Activated CD4-positive, alpha-beta T cell treated with anti-CD3 and anti-CD28 coated beads, Interleukin-2, Interleukin-4, amounts not matched to agents 100 ng/mL and 50 ng/mL, durations not matched to agents 16 hours and 8 hours (primary cell): ENCODE measurements around the gene RNF126.

Source experiments
- DNase-seq: peaks from one replicate; pipeline ENCODE4 v3.0.0-alpha.2; 2020; ENCODE audit warnings: low spot score

Gene RNF126

DNA sequence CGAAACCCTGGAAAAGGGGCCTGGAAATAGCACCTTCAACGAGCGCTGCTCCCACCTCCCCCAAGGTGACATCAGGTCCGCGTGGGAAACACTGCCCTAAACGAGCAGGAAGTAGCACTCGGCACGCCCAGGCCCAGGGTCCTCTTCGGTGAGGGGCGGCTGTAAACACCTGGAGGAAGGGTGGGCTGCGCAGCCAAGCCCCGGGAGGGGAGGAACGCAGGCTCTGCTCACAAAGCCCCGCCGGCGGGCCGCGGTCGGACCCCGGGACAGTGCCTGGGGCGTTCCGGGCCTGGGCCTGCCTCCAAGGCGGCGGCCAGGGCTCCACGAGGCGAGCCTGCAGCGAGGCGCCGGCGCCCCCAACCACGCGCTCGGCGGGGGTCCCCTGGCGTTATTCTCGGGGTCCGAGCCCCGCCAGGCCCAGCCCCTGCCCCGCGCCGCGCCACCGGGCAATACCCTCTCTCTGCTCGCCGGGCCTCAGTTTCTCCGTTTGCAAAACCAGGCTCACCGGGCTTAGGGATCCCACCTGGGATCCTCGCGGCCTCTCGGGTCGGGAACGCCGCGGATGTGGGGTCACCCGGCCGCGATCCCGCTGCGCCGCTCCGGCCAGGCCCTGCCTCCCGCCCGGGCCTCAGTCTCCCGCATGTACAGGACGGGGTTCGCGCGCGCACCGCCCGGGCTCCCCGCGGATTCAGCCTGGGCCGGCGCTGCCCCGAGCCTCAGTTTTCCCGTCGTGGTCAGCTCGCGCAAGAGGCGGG, 630 bp downstream of the RNF126 start:
- DNase-seq, result peak; percentile 66

DNA sequence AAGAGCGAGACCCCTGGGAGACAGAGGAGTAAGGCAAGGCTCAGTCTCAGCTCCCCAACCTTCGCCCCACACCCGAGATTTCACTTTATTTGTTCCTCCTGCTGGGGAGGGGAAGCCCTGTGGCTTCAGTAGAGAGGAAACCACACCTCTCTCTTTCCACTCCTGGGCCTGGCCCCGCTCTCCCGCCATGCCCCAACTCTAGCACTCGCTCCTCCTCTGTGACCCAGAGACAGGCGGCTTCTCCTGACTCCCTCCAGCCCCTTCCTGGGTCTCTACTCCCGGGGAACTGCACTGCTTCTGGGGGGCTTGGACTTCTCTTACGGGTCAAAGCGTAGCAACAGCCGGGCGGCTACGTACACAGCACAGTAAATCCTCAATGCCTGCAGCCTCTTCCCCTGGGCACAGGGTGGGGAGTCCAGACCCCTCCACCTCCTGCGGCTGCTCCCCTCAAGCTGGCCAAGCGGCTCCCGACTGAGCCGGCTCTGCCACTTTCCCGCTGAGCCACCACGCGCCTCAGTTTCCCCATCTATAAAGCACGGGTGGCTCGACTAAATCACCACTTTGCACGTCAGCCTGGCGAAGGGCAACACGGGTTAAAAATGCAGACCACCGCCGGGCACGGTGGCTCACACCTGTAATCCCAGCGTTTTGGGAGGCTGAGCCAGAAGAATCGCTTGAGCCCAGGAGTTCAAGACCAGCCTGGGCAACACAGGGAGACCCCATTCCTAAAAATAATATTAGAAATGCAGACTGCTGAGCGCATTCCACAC, 1.4 kb downstream of the RNF126 start:
- DNase-seq, result peak; percentile 78

DNA sequence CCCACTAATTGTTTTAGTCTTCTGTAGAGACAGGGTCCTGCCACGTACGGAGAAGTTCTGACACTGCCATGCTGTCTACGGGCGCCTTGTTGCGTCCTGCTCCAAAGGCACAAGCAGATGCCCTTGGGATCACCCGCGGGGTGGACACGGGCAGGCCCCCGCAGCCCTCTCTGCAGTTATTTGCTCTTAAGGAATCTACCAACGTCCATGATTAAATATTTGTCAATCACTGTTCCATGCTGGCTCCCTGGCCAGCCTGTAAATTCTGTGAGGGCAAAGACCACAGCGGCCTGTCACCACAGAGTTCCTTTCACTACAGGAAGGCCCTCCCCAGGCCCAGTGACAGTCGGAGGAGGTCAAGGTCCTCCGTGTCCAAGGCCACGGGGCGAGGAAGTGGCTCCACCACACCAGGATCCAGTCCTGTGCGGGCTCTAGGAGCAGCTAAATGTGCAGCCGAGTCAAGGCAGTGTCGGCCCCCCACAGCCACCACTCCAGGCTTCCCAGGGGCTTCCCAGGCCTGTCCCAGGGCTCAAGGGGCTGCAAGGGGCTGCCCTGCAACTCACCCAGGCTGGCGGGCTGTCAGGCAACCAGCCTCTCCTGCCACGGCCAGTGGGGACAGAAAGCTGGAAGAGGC, 2.1 kb downstream of the RNF126 start:
- no peak for DNase-seq

DNA sequence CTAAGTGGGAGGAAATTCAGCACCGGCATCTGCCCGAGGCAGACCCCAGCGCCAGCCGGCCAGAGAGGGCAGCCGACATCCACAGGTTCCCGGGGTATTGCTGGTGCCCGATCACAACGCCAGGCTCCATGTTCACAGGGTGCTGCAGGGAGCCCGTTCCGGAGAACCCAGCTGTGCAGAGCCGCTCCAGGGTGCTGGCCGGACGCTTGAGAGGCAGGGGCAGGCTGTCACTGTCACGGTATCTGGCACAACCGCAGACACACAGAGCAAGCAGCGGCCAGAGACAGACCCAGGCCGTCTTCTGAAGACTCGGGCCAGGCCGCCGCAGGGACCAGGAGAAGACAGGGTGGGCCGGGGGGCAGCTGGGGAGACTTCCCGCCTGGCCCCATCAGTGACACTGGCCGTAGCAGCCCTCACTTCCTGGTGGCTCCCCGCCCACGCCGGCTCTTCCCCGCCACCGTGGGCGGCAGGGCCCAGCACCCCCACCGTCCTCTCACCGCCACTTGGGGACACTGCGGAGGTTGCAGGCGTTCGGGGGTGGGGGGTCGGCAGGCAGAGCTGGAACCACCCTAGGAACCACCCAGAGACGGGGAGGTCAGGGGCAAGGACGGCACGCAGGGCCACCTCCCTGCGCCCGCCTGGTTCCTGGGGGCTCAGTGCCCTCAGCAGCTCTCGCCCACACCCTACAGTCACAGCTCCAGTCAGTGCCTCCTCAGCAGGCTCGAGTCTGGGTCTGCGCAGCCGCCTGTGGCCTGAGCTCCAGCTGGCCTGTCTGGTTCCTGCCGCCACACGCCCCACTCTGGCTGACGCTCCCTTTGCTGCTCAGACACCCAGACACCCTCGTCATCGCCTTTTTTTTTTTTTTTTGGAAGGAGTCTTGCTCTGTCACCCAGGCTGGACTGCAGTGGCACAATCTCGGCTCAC, 3.8 kb downstream of the RNF126 start:
- no peak for DNase-seq

DNA sequence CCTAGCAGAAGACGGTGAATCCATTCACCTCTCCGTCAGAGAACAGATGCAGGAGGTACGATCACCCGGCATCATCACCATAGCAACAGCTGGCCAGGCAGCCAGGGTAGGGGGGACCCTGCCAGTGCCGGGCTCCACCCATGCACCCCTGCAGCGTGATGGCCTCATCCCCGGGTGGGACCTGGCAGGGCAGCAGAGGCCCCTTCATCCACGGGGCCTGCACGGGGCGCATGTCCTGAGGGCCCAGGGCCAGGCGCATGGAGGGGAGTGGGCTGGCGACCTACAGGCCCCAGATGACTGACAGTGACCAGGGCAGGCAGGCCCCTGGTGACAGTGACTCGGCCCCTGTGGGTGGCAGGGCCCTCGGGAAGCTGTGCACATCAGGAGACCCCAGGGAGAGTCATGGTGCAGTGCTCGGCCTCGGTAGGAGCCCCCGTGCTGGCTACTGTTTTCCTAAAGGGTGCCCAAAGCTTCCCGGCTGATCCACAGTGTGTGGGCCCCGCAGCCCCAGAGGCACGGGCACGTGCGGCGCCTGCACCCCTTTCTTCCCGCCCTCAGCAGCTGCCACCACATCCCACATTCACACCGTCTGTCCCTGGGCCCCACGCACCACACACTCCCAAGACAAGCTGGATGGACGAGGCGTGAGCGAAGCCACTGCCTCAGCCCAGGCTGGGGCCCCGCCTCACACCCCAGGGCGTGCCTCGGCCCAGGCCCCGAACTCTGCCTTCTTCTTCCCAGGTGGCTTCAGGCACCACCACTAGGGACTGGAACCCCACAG, 4.8 kb downstream of the RNF126 start:
- DNase-seq, result no peak

DNA sequence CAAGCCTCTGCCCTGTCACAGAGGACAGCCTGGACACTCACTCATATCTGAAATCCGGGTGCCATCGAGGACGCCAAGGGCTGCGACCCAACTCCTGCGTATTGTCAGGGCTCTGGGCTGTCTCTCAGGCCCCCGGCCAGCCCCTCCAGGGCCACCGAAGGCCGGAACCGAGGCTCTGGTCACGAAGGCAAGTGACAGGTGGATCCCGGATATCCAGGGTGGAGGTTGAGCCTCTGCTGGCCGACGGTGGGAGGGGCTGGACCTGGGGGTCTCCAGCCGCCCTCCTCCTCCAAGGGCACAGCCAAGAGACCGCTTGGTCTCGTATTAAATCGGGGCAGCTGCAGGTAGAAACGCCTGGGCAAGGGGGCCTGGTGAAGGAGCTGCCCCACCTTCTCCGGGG, 5.4 kb downstream of the RNF126 start:
- DNase-seq, result no peak

DNA sequence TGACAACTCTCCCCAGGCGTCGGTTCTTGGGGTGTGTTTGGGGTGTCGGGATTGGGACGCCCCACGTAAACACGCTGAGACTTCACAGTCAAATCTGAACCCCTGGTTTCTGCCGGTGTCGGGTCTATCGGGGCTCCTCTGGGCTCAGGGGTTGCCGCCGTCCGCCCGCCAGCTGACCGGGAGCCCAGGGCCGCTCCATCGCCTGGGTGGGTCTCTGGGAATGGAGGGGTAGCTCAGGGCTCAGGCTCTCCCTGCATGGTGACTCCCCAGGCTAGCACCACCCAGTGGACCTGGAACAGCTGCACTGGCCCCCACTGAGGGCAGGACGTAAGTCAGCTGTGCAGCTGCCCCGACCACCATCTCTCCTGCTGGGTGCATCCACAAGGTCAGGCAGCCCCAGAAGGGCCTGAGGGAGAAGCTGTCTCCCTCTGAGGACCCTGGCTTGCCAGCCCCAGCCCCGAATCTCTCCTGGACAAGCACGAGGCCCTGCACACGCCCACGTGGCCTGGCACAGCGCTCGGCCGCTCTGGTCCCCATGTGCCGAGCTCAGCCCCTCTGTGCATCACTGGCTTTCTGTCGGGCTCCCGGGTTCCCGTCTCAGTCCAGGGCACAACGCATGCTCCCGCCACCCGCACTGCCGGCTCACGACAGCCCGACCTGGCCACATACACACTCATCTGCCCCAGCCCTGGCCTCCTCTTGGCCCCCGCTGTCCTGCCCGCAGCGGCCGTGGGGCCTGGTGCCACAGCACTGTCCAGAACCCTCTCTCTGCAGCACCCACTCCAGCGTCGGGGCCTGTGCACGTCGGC, 6.1 kb downstream of the RNF126 start:
- DNase-seq, result no peak

DNA sequence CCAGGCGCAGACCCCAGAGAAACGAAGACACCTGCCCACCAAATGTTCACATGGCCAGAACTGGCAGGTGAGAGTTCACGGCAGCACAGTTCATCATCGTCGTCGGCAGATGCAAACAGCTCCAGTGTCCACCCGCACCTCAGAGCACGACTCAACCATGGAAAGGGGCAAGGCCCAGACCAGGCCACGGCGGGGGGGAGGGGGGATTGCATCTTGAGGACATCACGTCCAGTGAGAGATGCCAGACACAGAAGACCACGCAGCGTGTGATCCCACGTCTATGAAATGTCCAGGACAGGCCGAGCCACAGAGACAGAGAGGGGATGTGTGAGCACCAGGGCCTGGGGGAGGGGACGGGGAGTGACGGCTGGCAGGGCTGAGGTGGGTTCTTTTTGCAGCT, 7.3 kb downstream of the RNF126 start:
- DNase-seq, result no peak

DNA sequence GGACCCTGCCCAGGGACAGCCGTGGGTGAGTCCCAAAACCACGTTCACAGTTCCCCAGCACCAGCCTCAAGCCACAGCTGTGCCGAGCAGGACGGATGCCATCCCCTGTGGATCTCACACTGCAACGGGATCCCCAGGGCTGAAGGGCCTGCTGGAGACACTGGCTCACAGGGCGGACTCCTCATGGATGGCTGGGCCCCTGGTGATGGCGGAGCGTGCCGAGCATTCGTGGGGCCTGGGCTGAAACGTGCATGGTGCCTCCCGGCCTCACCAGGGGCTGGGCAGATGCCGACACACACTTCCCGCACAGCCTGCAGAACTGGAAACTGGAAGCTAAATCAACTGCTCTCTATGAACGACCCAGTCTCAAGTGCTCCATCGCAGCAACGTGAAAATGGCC, 9.6 kb downstream of the RNF126 start:
- DNase-seq, result no peak

DNA sequence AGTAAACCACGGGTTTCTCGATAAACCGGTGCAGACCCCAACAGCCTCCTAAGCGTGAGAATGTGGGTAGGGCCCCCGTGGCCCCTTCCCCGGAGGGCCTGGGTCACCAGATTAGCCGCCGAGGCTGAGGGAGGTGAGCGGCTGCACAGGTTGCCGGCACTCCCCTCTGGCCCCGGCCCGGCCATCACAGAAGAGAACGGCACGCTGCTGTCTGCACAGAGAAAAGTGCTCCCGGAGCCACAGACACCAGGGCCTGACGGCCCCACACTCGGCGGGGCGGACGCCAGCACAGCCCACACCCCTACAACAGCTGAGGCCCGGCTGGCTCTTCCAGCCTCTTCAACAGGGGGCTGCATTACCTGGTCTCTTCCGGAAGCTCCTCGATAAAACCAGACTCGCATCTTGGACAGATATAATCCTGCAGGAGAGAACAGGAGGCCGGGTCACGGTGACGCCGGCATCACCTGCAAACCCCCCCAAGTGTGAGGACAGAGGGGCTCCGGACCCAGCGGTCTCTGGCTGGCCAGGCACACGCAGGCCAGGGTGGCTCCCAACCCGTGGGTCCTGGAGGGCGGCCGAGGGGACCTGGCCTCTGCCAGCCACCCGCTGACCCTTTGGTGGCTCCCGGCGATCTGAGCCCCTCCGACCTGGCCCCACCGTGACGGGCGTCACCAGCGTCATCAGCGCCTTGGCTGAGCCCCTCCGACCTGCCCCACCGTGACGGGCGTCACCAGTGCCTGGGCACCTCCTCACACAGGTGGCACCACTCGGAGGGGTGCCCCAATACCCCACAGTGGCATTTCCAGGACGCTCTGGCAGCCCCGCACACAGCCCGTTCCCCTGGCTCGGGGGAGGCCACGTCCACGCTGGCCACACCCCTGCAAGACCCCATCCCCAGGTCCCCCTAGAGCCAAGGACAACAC, 10.3 kb downstream of the RNF126 start:
- DNase-seq, result no peak

DNA sequence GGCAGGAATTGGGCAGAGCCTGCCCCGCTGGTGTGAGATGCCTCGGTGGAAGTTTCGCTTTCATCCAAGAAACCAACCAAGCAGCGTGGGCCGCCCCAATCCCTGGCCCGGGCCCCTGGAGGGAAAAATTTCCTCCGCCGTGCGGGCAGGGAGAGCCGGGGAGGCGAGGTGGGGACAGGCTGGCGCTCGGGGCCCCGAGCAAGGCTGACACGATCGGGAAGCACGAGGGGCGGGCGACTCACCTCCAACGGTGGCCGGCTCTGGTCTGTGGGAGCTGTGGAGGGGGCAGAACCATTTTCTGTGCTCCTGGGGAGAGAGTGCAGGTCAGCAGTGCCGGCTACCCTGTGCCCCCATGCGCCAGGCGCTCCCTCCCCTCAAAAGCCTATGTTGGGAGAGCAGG, 11.0 kb downstream of the RNF126 start:
- DNase-seq, result no peak

DNA sequence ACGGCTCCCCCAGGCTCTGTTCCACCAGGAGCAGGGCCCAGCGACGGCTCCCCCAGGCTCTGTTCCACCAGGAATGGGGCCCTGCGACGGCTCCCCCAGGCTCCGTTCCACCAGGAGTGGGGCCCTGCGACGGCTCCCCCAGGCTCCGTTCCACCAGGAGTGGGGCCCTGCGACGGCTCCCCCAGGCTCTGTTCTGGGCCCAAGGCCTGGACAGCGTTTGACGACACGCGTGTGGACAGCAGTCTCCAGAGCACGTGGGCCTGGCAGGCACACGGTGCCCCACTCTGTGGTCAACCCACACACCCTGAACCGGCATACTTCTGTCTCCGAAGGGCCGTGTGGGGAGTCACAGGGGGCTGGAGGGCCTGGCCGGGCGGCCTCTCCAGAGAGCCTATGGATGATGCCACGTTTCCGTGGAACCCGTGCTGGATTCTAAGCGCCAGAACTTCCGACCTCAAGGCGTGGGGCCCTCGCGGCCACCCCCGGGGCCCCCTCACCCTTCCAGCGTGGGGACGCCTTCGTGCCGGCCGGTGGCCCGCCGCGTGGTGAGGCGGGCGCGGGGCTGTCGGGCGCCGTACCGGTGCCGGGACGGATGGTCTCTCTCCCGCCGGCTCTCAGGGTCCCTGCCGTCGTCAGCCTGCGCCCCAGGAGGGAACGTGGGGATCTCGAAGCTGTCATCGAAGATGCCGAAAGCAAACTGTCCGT, 11.7 kb downstream of the RNF126 start:
- DNase-seq, result no peak

DNA sequence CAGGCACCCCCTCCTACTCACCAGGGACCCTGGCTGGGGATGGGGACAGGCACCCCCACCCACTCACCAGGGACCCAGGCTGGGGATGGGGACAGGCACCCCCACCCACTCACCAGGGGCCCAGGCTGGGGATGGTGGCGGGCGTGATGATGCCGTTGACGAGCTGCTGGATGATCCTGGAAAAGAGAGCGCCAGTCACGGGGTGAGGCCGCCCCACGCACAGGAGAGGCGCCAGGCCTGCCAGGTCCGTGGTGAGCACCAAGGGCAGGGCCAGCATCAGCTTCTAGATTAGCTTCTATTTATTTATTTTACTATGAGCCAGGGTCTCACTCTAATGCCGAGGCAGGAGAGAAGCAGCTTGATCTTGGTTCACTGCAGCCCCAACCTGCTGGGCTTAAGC, 12.9 kb downstream of the RNF126 start:
- DNase-seq, result no peak

DNA sequence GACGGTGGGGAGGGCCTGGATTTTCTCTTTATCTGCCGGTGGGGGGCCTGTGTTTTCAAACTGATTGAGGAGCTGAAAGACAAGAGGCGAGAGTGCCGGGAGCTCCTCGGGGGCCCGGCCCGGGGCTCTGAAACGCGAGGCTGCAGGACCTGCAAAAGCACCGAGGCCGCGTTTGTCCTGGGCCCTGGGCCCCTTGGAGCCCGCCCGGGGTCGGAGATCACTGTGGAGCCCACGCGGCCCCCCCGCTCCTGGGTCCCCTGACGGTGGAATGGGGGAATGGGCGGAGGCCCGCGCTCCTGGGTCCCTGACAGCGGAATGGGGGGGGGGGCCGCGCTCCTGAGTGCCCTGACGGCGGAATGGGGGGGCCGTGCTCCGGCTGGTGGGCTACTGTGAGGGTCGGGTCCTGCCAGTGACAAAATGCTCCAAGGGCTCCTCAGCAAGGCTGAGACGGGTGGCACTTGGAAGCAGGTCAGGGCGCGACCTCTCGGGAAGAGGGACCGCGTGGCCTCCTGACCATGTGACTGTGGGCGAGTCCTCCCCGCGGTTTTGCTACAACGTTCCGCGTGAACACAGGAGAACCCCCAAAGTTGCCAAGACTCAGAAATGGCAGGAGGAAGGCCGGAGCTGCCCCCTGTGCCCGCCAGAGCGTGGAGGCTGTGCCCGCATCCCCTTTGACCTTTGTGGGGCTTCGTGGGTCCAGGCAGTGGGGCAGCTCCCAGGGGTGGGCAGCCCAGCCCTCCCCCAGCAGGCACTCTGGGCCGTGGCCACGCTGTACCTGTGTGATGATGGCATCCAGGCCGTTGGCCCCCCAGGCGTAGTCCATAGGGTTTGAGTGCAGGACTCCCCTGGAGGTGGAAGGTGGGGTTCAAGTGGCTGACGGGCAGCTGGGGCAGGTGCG, 13.9 kb downstream of the RNF126 start:
- DNase-seq, result no peak

DNA sequence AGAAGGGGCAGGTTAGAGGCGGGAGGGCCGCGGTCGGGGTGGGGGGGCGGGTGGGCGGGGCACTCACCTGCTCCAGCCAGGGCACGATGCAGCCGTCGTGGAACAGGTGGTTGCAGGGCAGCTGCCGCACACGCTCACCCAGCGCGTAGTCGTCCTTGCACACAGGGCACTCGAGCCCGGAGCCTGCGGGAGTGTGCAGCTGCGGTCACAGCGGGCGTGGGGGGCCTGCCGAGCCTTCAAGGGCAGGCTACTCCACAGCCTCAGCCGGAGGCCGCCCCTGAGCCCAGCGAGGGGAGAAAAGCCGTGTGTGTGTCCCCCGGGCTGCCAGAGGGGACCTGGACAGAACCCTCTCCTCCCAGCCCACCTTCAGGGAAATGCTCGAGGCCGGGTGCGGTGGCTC, 14.7 kb downstream of the RNF126 start:
- no peak for DNase-seq

DNA sequence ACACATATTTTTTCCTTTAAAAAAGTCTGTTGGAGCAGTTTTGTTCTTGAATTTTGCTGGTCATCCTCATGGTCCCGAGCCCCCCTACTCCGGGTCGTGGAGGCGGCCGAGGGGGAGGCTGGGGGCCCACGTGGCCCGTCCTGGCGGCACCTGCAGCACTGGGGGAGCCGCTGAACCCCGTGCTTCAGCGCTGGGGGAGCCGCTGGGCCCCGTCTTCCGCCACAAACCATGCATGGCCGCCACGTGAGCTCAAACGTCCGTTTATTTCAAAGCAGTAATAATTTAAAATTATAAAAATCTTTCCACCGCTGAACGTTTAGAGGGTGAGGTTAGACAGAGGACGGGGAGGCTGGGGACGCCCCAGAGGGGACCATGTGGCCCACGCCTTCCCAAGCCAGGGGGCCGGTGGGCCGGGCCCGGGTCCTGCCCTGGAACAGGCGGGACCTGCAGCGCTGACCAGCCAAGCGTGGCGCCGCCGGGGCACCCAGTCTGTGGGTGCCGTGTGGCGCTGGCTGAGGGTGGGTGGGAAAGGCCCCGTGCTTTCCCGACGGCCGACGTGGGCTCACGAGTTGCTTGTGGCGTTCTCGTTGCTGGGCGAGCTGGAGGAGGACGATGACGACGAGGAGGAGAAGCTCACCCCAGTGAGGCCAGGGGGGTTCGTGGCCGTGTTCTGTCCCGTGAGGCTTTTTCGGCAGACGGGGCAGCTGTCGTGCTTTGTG, 15.3 kb downstream of the RNF126 start:
- DNase-seq, result no peak
